HG03565 (cell line): Measurements from ENCODE around the gene CD1D.

Source experiments
- ATAC-seq: cut with Tn5 transposase; IDR thresholded peaks from one replicate; pipeline ENCODE4 v1.9.1; 2021; ENCODE audit warnings: mild to moderate bottlenecking, moderate library complexity; ENCODE audit not compliant: unreplicated experiment

CD1D gene

GRCh38 chr1:158180741-158181576, at the start of gene CD1D:
TSS of gene CD1D (plus strand) at chr1:158180895. CDS start at chr1:158181102, 207 bp downstream.
- no peak for ATAC-seq

- ATAC-seq: no peak
Measured at GRCh38 chr1:158131217-158131616, 49.5 kb upstream of the CD1D start.

- ATAC-seq: no peak
Measured at GRCh38 chr1:158140764-158141192, 39.9 kb upstream of the CD1D start.

- ATAC-seq: no peak
Measured at GRCh38 chr1:158145173-158145719, 35.4 kb upstream of the CD1D start.

GRCh38 chr1:158146165-158146564, 34.5 kb upstream of the CD1D start:
- ATAC-seq: no peak

GRCh38 chr1:158146739-158147138, 34.0 kb upstream of the CD1D start:
- ATAC-seq: no peak

- ATAC-seq: no peak
Measured at GRCh38 chr1:158147401-158147800, 33.3 kb upstream of the CD1D start.

GRCh38 chr1:158147869-158148268, 32.8 kb upstream of the CD1D start:
- no peak for ATAC-seq

GRCh38 chr1:158148468-158148867, 32.2 kb upstream of the CD1D start:
- no peak for ATAC-seq

GRCh38 chr1:158149175-158149574, 31.5 kb upstream of the CD1D start:
- no peak for ATAC-seq

GRCh38 chr1:158149577-158150269, 31.0 kb upstream of the CD1D start:
- peak; percentile 73 for ATAC-seq

GRCh38 chr1:158150523-158150922, 30.2 kb upstream of the CD1D start:
- ATAC-seq: no peak

- ATAC-seq: no peak
Measured at GRCh38 chr1:158153179-158153578, 27.5 kb upstream of the CD1D start.

GRCh38 chr1:158153746-158154444, 26.8 kb upstream of the CD1D start:
- ATAC-seq: no peak

GRCh38 chr1:158154501-158154900, 26.2 kb upstream of the CD1D start:
- ATAC-seq: no peak

GRCh38 chr1:158155673-158156072, 25.0 kb upstream of the CD1D start:
- ATAC-seq: no peak

GRCh38 chr1:158159597-158159996, 21.1 kb upstream of the CD1D start:
- ATAC-seq: no peak

GRCh38 chr1:158161446-158161845, 19.2 kb upstream of the CD1D start:
- ATAC-seq: no peak

- peak; percentile 99 for ATAC-seq
Measured at GRCh38 chr1:158163000-158163947, 17.4 kb upstream of the CD1D start.

- no peak for ATAC-seq
Measured at GRCh38 chr1:158169105-158169504, 11.6 kb upstream of the CD1D start.
